ENCODE data around the gene IL15. TPM values are rescaled to one million over a fixed set of nuclear protein-coding genes. Genes with fewer than 3 reads are reported as not detected.
A peak's percentile ranks its signal among the peaks of the same experiment; 100 is the strongest.

The IL15 gene
- total and polyA plus RNA-seq, 3 donors from 2014 or later = 1.5 to 2.7 (median 1.7) TPM

GRCh38 chr4:141637565-141637964 lies 1.2 kb downstream of the IL15 start:
- H3K27ac ChIP-seq = no peak overlapping the region
- no peak for DNase-seq
- TF ChIP-seq POLR2A (IDR thresholded peaks at IDR 0.05) (no peak), CTCF (IDR thresholded peaks at IDR 0.05) (no peak)
- 45 to 56% methylated on average over 2 of the region's 2 CpGs for WGBS, 2 donors
- intact Hi-C loops (cut with DNase I; ENCODE audit: low total_unique reads) = no loop called here
- H3K36me3 ChIP-seq (ENCODE audit: low read depth, missing control alignments) = no peaks in the 10 kb centered on the region
- no peaks in the 10 kb centered on the region for H3K27me3 ChIP-seq
- peak overlapping the region in 1 of 2 donors; percentile 77 for H3K4me3 ChIP-seq
- H3K4me1 ChIP-seq = no peaks in the 10 kb centered on the region
- no peaks in the 10 kb centered on the region for H3K9me3 ChIP-seq

GRCh38 chr4:141638230-141638629 lies 1.8 kb downstream of the IL15 start:
- Histone ChIP-seq H3K4me1 (no peaks in the 10 kb centered on the region), H3K9me3 (no peaks in the 10 kb centered on the region), H3K4me3 (no peak overlapping the region), H3K36me3 (ENCODE audit: low read depth, missing control alignments) (no peaks in the 10 kb centered on the region), H3K27ac (no peak overlapping the region), H3K27me3 (no peaks in the 10 kb centered on the region)
- TF ChIP-seq CTCF (IDR thresholded peaks at IDR 0.05) (no peak), POLR2A (IDR thresholded peaks at IDR 0.05) (no peak)
- no peak for DNase-seq
- 75 to 92% methylated on average over 2 of the region's 2 CpGs for WGBS, 2 donors
- intact Hi-C loops (cut with DNase I; ENCODE audit: low total_unique reads) = no loop called here

- WGBS, 2 donors = 85 to 86% methylated on average over 3 of the region's 3 CpGs
- TF ChIP-seq CTCF (IDR thresholded peaks at IDR 0.05) (no peak), POLR2A (IDR thresholded peaks at IDR 0.05) (no peak)
- intact Hi-C loops (cut with DNase I; ENCODE audit: low total_unique reads) = no loop called here
Observed at GRCh38 chr4:141640696-141641095, 4.3 kb downstream of the IL15 start.

GRCh38 chr4:141642063-141642462 lies 5.7 kb downstream of the IL15 start:
- intact Hi-C loops (cut with DNase I; ENCODE audit: low total_unique reads) = no loop called here
- Histone ChIP-seq H3K9me3 (no peaks in the 10 kb centered on the region), H3K27ac (no peak overlapping the region), H3K4me1 (no peaks in the 10 kb centered on the region), H3K27me3 (no peaks in the 10 kb centered on the region), H3K36me3 (ENCODE audit: low read depth, missing control alignments) (no peaks in the 10 kb centered on the region), H3K4me3 (no peak overlapping the region)
- 94 to 96% methylated on average over 3 of the region's 3 CpGs for WGBS, 2 donors
- no peak for DNase-seq
- TF ChIP-seq CTCF (IDR thresholded peaks at IDR 0.05) (no peak), POLR2A (IDR thresholded peaks at IDR 0.05) (no peak)

More at GRCh38 chr4:141640696-141641095, 4.3 kb downstream of the IL15 start:
- H3K36me3 ChIP-seq (ENCODE audit: low read depth, missing control alignments) = no peaks in the 10 kb centered on the region
- no peaks in the 10 kb centered on the region for H3K4me1 ChIP-seq
- H3K27ac ChIP-seq = no peak overlapping the region
- no peaks in the 10 kb centered on the region for H3K9me3 ChIP-seq
- no peak overlapping the region for H3K4me3 ChIP-seq
- no peak for DNase-seq
- no peaks in the 10 kb centered on the region for H3K27me3 ChIP-seq

- intact Hi-C loops (cut with DNase I; ENCODE audit: low total_unique reads) = no loop called here
- no peaks in the 10 kb centered on the region for H3K9me3 ChIP-seq
- H3K27ac ChIP-seq = no peak overlapping the region
- H3K4me1 ChIP-seq = no peaks in the 10 kb centered on the region
- TF ChIP-seq CTCF (IDR thresholded peaks at IDR 0.05) = no peak
- TF ChIP-seq POLR2A (IDR thresholded peaks at IDR 0.05) = no peak
- DNase-seq = no peak
- no peak overlapping the region for H3K4me3 ChIP-seq
- H3K36me3 ChIP-seq (ENCODE audit: low read depth, missing control alignments) = no peaks in the 10 kb centered on the region
- no peaks in the 10 kb centered on the region for H3K27me3 ChIP-seq
Observed at GRCh38 chr4:141642711-141643110, 6.3 kb downstream of the IL15 start.

Data from testis (tissue), 3 donors.